CMK (cell line): ENCODE data around the gene MYL6B.

ENCODE experiments used
- DNase-seq: peaks from one replicate; pipeline ENCODE4 v3.0.0-alpha.2; 2010; ENCODE audit warnings: low read depth

The MYL6B gene

DNA sequence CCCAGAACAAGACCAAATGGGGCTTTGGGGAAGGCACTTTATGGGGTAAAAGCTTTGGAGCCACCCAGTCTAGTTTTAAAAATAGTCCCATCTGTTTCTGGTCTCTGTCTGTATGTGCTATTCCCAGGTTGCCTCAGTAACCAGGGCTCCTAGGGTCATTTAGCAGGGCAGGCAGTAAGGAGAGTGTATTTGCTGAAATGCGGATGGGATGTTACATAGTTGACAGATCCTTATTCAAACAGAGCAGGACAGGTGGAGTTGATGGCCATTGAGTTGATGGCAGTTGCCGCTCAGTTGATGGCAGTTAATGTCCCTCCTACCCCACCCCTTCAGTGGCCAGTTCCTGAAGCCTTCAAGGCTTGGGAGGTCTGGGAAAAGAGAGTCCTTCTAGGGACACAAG lies 29.8 kb upstream of the MYL6B start:
- DNase-seq: no peak

DNA sequence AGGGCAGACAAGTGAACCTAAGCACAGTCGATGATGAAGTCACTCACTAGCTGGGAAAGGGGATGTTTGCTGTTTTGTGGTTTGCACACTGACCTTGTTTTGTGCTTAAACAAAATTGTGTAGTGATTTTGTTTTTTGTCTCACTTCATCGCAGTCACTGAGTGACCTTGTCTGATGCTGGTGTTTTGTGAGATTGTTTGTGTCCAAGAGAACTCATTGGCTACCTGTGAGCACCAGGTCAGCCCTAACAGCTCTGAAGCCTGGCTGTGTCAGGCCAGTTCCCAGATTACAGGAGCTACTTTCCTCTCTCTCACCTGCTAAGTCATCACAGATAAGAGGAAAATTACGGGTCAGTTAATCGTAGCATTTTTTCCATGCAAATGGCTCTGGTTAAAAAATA lies 28.3 kb upstream of the MYL6B start:
- no peak for DNase-seq

DNA sequence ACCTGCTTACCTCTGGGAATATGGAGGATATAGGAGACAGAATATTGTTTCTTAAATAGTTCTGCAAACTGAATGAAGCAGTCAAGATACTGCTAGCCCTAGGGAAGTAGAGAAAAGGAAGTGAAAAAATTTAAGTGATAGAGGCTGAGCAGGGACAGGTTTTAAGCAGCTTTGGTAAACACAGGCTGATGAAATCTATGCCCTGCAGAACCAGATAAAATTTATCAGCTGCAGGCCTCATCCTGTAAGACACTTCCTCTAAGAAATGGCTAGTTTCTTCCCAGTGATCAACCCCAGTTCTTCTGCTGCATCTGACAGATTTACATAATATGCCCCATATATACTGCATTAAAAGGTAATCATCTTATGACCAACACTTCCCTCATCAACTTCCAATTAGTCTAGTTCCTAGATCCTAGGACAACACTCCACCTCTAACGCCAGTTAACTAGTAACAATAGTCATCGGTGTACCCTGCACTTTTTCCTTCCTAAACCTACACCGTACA lies 25.6 kb upstream of the MYL6B start:
- DNase-seq: peak; percentile 74

DNA sequence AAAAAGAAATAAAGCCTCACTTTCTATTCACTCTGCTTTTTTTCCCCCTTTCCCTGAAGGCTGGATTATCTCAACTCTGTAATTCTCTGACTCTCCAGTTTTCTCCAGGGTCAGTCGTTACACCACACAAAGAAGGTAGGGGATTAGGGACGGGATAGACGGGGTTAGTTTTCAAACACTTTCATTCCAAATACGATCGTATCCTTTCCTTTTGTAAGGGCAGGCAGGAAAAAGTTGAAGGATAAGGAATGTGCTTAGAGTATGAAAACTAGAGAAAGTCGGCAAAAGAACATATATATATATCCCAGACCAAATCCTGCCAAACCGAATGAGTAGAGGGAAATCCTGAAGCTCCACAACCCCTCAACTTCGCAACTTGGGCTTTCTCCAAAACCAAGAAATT lies 24.9 kb upstream of the MYL6B start:
- no peak for DNase-seq

DNA sequence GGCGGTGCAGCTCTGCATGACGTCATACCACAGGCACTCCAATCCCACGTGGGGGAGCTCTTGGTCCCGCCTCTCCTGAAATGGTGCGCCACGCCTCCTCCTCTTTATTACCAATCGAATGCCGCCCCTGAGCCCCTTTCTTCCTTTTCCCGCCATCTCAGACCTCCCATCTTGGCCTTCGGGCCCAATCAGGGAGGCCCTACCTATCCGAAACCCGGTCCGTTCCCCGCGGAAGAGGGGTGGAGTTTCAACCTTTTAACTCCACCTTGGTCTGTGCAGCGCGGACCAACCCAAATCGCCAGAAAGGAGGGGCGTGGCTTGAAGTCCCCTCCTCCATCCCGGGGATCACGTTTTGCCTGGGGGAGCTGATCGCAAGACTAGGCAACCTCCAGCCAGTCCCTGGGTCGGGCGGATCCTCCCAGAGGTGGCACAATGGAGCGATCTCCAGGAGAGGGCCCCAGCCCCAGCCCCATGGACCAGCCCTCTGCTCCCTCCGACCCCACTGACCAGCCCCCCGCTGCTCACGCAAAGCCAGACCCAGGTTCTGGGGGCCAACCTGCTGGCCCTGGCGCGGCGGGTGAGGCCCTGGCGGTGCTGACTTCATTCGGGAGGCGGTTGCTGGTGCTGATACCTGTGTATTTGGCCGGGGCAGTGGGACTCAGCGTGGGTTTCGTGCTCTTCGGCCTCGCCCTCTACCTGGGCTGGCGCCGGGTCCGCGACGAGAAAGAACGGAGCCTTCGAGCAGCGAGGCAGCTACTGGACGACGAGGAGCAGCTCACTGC lies 24.3 kb upstream of the MYL6B start, which contains the start of gene ESYT1:
TSS of gene ESYT1 (plus strand) at position 380 of the 782 bp plus-strand sequence. CDS start at position 433, 53 bp downstream.
- peak; percentile 98 for DNase-seq

DNA sequence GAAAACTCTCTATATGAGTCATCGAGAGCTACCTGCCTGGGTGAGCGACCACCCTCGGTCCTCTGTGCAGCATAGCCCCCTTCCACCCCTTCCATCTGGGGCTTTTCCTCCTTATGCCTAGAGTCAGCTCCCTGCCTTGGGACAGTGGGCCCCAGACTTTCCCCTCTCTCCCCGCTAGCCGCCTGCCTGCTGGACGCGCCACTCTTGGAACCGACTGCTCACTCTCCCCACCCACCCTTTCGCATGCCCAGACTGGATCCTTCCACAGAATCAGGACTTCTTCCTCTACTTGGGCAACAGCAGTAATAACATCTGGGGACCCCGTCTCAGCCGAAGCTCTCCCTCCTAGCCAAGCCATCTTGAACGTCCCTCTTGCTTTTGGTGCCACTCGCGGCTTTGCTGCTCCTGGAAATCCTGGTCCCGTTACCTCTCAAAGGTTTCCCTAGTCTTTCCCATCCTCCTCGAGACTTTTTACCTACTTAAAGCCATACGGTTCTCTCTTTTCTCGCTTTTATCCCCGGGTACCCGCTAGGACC lies 23.6 kb upstream of the MYL6B start:
- DNase-seq: no peak

DNA sequence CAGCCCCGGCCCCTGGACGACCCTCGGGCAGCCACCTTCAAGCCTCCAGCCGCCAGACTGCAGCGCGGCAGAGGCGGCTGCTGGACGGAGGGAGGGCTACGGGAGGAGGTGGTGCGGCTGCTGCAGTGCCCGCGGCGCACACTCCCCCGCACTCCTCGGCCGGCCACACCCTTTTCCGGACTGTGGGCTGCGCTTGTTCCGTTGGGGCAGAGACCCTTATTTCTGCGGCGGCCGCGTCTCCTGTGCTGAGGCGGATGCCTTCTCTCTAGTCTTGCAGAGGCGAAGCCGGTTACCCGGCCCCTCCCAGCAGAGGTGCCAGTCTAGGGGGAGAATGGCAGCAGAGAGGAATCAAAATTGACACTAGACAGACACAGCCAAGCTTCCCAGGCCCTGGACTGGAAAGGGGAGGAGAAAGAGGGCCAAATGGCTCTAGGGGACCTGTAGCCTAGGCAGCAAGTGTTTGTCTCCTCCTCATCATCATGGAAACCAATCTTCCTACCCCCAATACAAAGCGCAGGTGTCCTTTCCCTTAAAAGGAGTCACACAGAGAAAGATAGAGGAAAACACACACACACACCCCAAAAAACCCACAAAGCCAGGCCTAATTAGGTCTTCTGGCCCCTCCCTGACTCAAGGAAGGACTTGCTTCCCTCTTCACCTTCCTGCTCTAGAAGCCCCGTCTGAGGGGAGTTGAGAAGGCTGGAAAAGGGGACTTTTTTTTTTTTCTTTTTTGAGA lies 23.0 kb upstream of the MYL6B start:
- peak; percentile 80 for DNase-seq

DNA sequence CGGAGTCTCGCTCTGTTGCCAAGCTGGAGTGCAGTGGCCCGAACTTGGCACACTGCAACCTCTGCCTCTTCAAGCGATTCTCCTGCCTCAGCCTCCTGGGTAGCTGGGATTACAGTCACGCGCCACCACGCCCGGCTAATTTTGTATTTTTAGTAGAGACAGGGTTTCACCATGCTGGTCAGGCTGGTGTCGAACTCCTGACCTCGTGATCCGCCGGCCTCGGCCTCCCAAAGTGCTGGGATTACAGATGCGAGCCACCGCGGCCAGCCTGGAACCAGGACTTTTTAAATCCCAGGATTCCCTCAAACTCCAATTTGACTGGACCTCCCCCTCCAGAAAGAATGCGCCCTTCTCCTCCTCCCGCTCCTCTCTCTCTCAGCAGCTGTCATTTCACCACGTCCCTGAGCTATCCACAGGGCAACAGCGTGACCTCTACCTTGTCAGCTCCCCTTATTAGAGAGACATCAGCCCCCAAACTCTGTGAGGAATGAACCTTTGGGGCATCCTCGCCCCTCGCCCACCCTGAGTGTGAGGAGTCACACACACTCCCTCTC lies 22.4 kb upstream of the MYL6B start:
- no peak for DNase-seq

DNA sequence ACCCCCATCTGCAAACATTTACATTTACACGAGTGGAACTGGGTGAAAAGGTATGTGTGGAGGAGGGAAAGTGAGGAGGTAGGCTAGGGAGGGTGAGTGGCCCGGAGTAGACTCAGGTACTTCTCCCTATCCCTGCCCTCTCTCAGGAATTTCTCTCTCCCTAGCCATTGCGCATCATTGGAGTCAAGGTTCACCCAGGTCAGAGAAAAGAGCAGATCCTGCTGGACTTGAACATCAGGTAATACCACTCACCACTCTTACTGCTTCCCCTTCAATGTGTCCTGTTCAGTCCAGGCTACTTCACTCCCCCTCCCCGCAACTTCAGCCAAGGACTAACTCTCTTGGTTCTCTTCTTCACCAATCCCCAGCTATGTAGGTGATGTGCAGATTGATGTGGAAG lies 21.5 kb upstream of the MYL6B start:
- DNase-seq: no peak

DNA sequence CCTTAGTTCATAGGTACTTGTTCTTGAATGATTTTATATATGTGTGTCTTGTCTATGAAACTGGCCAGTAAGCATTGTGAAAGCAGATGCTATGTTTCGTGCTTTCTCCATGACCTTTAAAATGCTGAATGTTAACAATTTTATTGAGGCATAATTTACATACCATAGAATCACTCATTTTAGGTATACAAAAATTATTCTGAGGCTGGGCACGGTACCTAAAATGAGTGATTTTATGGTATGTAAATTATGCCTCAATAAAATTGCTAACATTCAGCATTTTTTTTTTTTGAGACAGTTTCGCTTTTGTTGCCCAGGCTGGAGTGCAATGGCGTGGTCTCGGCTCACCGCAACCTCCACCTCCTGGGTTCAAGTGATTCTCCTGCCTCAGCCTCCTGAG lies 17.5 kb upstream of the MYL6B start:
- no peak for DNase-seq

DNA sequence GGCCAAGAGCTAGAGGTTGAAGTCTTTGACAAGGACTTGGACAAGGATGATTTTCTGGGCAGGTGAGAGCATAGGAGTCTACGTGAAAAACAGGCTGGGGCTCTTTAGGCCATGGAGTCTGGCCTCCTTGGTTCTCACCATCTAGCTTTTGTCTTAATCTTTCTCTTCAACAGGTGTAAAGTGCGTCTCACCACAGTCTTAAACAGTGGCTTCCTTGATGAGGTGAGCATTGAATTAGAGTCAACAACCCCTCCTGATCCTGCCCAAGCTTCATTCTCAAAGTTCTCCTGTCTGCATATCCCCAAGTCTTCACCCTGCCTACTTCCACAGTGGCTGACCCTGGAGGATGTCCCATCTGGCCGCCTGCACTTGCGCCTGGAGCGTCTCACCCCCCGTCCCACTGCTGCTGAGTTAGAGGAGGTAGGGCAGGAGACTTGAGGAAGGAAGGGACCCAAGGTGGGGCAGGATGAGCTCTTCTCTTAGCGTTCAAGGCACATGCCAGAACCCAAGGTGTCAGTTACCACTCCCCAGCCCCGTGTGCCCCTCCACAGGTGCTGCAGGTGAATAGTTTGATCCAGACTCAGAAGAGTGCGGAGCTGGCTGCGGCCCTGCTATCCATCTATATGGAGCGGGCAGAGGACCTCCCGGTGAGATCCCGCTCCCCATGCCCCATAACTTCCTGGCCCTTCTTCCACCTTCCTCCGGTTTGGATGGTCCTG lies 14.4 kb upstream of the MYL6B start:
- no peak for DNase-seq

DNA sequence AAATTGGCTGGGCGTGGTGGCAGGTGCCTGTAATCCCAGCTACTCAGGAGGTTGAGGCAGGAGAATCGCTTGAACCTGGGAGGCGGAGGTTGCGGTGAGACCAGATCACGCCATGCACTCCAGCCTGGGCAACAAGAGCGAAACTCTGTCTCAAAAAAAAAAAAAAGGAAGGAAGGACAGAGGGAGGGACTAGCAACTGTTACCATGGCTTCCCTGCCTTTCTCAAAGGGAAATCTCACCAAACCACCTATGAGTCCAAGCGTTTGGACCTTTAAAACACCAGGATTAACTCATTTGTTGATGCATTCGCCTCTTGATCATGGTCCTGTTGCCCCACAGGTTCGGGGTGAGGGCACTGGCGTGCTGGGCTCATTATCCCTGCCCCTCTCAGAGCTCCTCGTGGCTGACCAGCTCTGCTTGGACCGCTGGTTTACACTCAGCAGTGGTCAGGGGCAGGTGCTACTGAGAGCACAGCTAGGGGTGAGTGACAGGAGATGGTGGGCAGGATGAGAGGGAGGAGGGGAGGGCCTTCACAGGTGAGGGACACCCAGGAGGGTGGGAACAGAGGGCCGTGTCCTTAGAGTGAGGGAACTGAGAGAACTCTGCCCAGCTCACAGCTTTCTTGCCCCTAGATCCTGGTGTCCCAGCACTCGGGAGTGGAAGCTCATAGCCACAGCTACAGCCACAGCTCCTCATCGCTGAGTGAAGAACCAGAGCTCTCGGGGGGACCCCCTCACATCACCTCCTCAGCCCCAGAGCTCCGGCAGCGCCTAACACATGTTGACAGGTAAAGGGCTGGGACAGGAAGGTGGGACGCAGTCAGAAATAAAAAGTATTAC lies 10.2 kb upstream of the MYL6B start:
- DNase-seq: no peak

DNA sequence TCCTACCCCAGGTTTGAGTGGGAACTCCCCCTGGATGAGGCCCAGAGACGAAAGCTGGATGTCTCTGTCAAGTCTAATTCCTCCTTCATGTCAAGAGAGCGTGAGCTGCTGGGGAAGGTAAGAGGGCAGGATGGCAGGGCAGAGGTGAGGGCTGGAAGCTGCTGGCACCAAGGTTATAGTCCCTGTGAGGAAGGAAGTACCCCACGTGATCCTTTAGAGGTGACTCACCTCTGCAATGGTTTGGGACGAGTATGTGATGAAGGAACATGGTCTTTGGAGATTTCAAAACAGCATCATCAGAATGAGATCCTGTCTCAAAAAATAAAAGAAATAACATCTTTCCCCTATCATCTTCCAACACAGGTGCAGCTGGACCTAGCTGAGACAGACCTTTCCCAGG lies 9.2 kb upstream of the MYL6B start:
- no peak for DNase-seq

DNA sequence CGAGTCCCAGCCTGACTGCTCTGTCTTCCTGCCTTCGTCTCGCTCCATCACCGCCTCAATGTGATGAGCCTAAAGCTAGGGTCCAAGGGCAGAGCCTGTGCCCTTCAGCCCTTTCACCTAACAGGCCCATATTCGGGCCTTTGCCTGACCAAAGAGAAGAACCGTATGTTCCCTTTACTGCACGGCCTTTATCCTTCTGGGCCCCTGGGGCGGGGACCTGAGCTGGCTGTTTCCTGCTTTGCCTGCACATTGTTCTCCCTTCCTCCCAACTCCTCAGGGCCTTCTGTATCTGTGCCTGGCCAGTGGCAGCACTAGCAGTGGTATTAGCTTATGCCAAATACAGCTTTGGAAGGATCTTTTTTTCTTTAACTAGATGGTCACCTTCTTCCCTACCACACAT lies 8.5 kb upstream of the MYL6B start:
- no peak for DNase-seq

DNA sequence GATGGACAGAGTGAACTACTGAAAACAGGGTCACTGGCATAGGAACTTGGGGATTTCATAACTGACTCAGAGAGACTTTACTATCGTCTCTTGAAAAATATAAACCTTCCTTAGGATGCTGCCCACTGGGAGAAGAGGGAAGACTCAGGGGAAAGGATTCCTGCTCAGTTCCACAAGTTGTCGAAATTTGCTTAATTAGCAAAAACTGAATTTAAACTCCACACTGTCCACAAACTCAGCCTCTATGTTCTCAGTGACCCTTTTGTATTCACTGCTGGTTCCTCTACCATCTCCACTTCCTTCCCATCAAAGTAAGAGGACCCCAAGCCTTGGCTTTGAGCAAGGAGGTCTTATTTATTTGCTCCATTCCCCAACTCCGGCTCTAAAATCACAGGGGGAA lies 7.2 kb upstream of the MYL6B start:
- DNase-seq: no peak

DNA sequence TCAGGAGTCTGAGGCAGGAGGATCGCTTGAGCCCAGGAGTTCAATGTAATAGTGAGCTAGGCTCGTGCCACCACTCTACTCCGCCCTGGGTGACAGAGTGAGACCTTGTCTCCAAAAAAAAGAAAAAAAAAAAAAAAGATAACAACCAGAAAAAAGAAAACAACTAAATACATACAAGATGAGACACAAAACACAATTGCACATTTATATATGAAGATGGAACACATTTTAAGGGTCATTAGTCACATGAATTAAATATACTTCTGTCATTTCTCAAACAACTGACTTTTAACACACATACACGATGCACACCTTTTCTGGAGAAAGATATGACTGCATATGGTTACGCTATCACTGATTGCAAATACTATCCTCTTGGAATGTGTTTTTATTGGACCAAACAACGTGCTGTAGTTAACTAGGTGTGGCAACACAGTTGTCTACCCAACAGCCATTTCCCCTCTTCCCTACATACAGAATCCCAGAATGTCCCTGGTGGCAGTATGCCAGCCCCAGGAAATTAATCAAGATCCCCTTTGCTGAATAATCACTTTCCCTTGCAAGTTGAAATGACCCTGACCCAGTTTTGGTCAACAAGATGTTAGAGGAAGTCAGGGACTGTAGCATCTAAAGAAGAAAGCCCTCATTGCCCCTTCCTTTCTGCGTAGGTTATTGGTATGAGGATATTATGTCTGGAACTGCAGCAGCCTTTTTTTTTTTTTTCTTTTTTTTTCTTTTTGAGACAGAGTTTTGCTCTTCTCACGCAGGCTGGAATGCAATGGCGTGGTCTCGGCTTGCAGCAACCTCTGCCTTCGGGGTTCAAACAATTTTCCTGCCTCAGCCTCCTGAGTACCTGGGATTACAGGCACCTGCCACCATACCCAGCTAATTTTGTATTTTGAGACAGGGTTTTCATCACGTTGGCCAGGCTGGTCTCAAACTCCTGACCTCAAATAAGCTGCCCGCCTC lies 5.6 kb upstream of the MYL6B start:
- no peak for DNase-seq

DNA sequence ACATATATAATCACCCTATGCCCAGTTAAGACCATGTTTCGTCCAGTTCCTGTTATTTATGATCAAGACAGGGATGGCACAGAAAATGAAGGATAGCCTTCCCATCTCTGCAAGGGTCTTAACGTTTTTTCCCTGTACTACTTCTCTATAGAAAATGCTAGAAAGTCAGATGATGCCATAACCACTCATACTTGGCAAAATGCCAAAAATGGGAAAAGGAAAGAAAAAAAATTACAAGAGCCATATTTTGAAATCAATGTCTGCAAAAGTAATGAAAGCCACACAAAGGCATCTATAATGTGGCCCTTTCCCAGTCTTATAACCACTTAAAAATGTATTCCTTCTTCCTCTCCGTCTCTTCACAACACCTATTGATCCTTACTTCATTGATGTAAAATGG lies 1.8 kb upstream of the MYL6B start:
- DNase-seq: no peak

DNA sequence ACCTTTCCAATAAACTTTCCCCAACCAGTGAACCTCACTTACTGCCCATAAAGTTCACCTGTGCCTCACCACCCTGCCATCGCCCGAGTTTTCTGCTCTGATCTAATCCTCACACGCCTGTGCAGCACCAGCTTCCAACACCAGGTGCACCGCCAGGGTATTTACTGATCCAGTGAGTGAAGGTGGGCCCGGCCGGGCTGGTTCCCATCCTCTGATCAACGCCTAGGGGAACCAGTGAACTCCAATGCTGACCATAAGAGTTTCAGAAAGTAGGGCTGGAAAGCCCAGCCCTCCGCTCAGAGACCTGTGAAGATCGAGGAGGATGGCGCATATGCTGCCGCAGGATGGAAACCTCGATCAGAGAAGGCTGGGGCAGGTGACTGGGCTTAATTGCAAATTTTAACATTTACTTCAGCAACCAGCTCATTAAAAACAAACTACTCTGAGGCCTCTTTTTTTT lies 685 bp upstream of the MYL6B start:
- no peak for DNase-seq

DNA sequence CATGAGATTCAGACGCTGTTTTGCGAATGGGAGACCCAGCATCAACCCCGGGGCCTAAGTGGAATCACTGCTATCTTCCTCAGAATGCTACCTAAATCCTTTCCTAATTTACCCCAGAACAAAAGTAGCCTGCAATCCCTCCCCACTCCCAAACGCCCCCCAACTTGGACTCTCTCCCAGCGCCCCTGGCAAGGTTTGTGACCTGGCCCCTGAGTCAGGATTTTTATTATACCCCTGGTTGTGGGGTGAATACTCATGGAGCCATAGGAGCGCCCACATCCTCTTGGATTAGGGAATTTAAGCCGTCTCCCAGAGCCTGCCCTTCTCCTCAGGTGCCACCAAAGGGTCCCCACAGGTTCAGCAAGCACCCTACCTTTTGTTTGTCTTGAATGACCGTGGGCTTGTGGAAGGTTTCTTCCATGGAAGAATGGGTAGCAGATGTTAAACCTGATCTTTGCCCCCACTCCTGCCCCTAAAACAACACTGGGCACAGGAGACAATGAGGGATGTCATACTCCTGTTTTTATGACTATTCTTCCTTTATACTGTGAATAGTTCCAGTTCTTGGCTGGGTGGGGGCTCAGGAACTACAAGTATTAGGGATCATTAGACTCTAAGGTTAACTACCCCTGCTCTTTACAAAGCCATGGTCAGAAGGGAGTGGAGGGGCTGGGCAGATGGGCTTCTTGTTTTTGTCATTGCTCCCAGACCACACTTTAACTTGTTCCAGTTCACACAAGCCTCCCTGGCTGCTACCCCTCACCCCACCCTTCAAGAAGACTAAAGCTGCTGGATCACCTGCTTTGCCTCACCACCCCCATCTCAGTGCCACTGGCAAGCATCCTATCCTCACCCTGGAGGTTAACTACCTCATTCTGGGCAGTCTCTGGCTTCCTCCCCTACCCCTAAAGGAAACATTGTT lies 630 bp downstream of the MYL6B start:
- DNase-seq: no peak
